ENCODE results near the gene DRC7.
A peak's percentile ranks its signal among the peaks of the same experiment; 100 is the strongest.

The DRC7 gene

GRCh38 chr16:57666353-57667047 is 28.1 kb upstream of the DRC7 start:
- H3K4me3 ChIP-seq (ENCODE audit: control insufficient read depth, low read depth, low read length): no peak overlapping the region
- no peak for TF ChIP-seq CTCF (conservative IDR thresholded peaks at IDR 0.05; ENCODE audit: control insufficient read depth, insufficient read depth, low read depth, low read length)

GRCh38 chr16:57667048-57667525 is 27.5 kb upstream of the DRC7 start:
- TF ChIP-seq CTCF (conservative IDR thresholded peaks at IDR 0.05; ENCODE audit: control insufficient read depth, insufficient read depth, low read depth, low read length): no peak
- H3K4me3 ChIP-seq (ENCODE audit: control insufficient read depth, low read depth, low read length): no peak overlapping the region
- DNase-seq (ENCODE audit: low read depth): no peak

More at GRCh38 chr16:57666353-57667047, 28.1 kb upstream of the DRC7 start:
- DNase-seq (ENCODE audit: low read depth): no peak

GRCh38 chr16:57667526-57668262 is 26.9 kb upstream of the DRC7 start:
- H3K4me3 ChIP-seq (ENCODE audit: control insufficient read depth, low read depth, low read length): no peak overlapping the region
- no peak for TF ChIP-seq CTCF (conservative IDR thresholded peaks at IDR 0.05; ENCODE audit: control insufficient read depth, insufficient read depth, low read depth, low read length)
- peak; percentile 52 for DNase-seq (ENCODE audit: low read depth)

- DNase-seq (ENCODE audit: low read depth): no peak
- H3K4me3 ChIP-seq (ENCODE audit: control insufficient read depth, low read depth, low read length): no peak within 1 kb of the TSS
- no peak for TF ChIP-seq CTCF (conservative IDR thresholded peaks at IDR 0.05; ENCODE audit: control insufficient read depth, insufficient read depth, low read depth, low read length)
Measured at GRCh38 chr16:57668263-57668571, 26.4 kb upstream of the DRC7 start, which contains the start of gene ADGRG3. TSS of gene ADGRG3 (plus strand) at chr16:57668306. CDS start at chr16:57668348, 42 bp downstream.

GRCh38 chr16:57668630-57669475 is 25.8 kb upstream of the DRC7 start:
- DNase-seq (ENCODE audit: low read depth): no peak
- TF ChIP-seq CTCF (conservative IDR thresholded peaks at IDR 0.05; ENCODE audit: control insufficient read depth, insufficient read depth, low read depth, low read length): no peak
- H3K4me3 ChIP-seq (ENCODE audit: control insufficient read depth, low read depth, low read length): no peak overlapping the region

GRCh38 chr16:57669476-57670162 is 25.0 kb upstream of the DRC7 start:
- DNase-seq (ENCODE audit: low read depth): no peak
- no peak overlapping the region for H3K4me3 ChIP-seq (ENCODE audit: control insufficient read depth, low read depth, low read length)

More at GRCh38 chr16:57669476-57670162, 25.0 kb upstream of the DRC7 start:
- no peak for TF ChIP-seq CTCF (conservative IDR thresholded peaks at IDR 0.05; ENCODE audit: control insufficient read depth, insufficient read depth, low read depth, low read length)
